C4-2B (cell line): ENCODE results near the gene MLC1.

Experiments
- ZFX ChIP-seq: fragments of 450-650 bp; IDR thresholded peaks from 2 replicates; pipeline ENCODE4 v1.6.1; 2017
- TF ChIP-seq, protein P1 (sequence below): fragments of 450-650 bp; conservative IDR thresholded peaks from 2 replicates; pipeline ENCODE4 v1.5.1; 2017; ENCODE audit warnings: mild to moderate bottlenecking

DNA sequence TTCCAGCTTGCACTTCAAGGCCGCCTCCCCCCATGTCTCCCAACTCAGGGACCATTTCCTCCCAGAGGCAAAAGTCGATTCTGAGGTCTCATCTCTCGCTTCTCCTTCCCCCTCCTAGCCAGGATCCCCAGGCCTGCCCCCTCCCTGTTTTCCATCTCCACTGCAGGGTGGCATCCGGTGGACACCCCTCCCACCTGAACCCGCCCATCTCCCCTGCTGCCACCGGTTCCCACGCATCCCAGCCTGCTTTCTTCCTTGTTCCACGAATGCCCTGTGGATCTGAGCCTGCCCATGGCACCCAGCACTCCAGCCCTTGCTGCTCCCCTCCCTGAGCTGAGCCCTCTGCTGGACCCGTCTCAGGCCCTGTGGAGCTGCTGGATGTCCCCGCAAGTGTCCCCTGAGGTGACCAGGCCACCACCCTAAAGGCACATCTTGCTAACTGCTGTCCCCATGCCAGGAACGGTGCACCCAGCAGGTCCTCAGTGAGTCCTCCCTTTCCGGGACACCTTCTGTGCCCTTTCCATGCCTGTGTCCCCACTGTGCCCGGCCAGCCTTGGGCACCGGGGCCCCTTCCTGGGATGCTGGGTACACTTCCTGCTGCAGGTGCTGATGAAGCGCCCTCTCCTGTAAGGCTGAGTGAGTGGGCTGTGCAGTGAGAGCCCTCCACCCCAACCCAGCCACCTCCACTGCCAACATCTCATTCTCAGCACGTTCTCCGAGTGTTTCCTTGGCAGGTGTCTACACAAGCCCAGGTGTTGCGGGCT lies 73.6 kb downstream of the MLC1 start:
- TF ChIP-seq, protein P1, sequence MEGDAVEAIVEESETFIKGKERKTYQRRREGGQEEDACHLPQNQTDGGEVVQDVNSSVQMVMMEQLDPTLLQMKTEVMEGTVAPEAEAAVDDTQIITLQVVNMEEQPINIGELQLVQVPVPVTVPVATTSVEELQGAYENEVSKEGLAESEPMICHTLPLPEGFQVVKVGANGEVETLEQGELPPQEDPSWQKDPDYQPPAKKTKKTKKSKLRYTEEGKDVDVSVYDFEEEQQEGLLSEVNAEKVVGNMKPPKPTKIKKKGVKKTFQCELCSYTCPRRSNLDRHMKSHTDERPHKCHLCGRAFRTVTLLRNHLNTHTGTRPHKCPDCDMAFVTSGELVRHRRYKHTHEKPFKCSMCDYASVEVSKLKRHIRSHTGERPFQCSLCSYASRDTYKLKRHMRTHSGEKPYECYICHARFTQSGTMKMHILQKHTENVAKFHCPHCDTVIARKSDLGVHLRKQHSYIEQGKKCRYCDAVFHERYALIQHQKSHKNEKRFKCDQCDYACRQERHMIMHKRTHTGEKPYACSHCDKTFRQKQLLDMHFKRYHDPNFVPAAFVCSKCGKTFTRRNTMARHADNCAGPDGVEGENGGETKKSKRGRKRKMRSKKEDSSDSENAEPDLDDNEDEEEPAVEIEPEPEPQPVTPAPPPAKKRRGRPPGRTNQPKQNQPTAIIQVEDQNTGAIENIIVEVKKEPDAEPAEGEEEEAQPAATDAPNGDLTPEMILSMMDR, result no peak
- no peak for TF ChIP-seq ZFX
